Stomach (tissue), 4 donors: ENCODE results near the gene DGAT2.

Experiments
- CTCF ChIP-seq, 7 experiments: fragments of 450-650 bp in 4 of 7; fragments of 200-600 bp in 3 of 7; sonication (generic) in 3 of 7; IDR thresholded peaks; one replicate each; pipeline ENCODE4 v1.5.1; 2016 to 2019; ENCODE audit warnings: antibody characterized with exemption in 7 of 7, control low read depth in 2 of 7, mild to moderate bottlenecking in 1 of 7
- POLR2A ChIP-seq, 4 donors: fragments of 450-650 bp; IDR thresholded peaks; one replicate each; pipeline ENCODE4 v1.6.1; 2016; ENCODE audit warnings: antibody characterized with exemption in 4 of 4, control low read depth in 2 of 4, mild to moderate bottlenecking in 1 of 4, moderate library complexity in 1 of 4
- POLR2AphosphoS5 ChIP-seq, 3 donors: sonication (generic); formaldehyde crosslinking; IDR thresholded peaks; one replicate each; pipeline ENCODE4 v1.6.1; 2016; ENCODE audit warnings: antibody characterized with exemption in 3 of 3

DNA sequence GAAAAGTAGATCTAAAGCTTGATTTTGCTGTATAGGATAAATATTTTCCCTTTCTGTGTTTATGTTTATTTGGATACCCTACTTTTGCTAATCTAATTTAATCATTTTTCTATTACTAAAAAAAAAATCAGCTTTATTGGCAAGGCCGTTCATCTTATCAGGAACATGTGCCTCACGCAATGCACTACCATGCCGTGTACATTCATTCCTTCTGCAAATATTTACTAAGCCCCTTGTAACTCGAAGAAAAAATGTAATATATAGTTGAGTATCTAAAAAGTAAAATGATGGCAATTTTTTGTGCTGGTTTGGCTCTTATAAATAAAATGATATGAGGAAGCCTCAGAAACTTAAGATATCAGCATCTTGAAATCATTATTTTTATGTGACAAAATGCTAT is 55.4 kb downstream of the DGAT2 start:
- TF ChIP-seq CTCF (IDR thresholded peaks at IDR 0.05), result no peak
- no peak for TF ChIP-seq POLR2A (IDR thresholded peaks at IDR 0.05)
- no peak for TF ChIP-seq POLR2AphosphoS5 (IDR thresholded peaks at IDR 0.05)
